HG03432 (cell line): ENCODE data around the gene SLC5A10.

Experiments used
- ATAC-seq: cut with Tn5 transposase; IDR thresholded peaks from one replicate; pipeline ENCODE4 v1.9.1; 2021; ENCODE audit warnings: mild to moderate bottlenecking, moderate library complexity; ENCODE audit not compliant: unreplicated experiment

SLC5A10 gene

DNA sequence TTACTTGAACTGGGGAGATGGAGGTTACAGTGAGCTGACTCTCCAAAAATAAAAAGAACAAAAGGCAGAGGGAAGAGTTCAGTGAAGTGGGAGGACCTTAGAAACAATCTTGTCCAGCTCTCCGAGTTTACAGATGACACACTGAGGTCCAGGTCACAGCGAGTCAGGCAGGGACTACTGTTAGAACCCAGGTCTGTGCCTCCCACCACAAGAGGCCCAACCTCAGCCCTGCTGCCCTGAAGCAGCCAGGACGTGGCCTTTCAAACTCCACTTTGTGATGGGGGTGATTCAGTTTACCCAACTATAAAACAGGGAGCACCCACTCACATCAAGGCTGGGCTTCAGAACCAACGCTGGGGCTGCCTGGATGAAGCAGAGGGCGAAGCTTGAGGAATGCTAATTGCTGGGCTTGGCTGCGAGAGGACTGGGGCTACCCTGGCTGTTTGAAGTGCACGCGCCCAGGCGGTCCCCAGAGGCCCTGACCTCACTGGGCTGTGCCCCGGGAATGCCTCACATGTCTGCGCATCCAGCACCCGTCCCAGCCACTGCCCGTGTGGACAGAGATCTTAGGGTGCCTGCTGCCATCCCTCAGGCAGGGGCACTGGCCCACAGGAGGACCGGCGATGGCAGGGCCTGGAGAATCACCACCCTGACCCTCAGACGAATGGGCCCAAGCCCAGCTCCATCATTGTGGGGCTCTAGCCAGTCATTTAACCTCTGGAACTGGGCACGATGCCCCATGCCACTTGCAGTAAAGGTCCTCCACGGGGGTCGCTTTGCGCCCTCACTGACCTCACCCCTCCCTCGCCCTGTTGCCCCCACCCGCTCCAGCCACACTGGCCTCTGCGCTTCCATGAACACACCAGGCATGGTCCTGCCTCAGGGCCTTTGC lies 11.4 kb downstream of the SLC5A10 start:
- no peak for ATAC-seq

DNA sequence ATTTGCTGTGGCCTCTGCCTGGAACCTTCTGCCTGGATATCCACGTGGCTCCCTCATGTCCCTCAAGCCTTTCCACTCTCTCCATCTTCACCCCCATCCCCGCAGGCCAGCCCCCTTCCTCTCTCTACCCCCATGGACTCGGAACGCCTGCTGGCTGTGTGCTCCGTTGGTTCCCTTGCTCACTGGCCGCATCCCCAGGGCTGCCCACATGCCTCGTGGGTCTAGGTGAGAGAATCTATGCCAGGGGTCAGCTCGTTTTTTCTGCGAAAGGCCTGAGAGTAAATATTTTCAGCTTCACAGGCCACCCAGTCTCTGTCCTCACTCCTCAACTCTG lies 12.0 kb downstream of the SLC5A10 start:
- ATAC-seq = no peak

DNA sequence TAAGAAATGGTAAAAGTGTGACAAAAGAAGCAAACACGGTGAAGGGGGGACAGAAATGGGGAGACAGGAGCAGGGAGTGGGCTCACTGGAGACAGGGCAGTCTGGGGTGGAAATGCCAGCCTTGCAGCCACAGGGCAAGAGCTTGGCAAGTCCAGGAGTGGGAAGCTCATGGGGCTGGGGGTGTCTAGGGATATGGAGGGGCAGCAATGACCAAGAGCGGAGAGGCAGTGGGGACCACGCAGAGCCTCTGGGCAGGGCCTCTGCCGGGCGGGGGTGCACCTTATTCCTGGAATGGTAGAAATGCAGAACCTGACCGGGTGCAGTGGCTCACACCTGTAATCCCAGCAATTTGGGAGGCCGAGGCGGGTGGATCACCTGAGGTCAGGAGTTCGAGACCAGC lies 12.6 kb downstream of the SLC5A10 start:
- ATAC-seq = no peak

DNA sequence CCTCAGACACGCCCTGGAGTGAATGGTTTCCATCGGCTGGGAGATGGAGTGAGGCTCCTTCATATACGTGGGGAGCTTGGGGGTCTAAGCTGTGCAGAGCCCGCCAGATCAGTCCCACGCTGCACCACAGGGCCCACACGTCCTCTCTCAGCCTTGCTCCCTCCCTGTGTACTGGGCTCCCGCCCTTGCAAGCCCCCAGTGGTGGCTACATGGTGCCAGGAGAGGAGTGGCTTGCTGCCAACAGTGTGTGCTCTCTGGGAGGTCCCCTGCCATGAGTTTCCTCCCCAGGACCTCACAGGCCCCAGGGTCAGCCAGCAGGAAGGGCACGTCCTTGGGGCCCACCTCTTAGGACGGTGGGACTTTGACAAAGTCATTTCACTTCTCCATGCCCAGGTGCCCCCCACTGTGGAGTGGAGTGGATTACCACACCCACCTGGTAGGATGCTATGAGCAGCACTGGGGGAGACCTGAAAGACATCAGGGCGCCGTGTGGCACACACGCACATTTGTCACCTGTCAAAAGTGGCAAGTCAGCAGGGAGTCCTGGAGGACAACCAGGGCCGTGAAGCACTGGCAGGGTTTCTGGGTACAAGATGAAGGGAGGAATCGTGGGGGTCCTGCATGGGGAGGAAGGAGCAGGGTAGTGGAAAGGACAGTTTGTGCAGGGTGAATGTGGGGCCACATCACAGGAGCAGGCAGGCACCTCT lies 13.7 kb downstream of the SLC5A10 start:
- no peak for ATAC-seq

DNA sequence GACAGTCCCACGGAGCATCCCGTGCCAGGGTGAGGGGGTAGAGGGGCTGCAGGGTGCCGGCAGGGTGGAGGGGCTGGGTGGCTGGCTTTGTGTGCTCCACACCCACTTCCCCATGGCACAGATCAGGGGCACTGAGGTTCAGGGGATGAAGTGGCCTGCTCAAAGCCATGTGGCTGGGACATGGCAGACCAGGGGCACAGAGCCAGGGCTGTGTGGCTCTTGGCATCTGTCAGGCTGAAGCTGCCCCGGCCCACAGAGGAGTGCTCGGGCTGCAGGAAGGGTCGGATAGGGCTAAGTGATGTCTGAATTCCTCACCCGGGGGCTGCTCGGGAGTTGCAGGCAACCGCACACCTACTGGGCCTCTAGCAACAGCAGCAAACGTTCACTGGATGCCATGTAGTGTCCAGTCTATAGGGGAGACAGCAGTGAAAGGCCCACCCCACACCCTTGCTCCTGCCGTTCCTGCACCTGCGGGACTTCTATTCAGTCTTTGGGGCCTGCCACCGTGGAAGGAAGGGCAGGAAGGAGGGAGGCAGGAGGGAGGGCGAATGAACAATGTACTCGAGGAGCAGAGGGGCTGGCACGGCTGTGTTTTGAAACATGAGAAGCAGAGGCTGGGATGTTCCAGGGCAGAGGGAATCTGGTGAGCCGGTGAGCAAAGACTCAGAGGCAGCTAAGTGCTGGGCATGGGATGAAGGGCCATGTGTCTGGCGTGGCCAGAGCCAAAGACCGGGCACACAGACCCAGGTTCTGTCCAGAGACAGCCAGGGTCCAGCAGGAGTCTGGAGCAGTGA lies 15.1 kb downstream of the SLC5A10 start:
- ATAC-seq = no peak

DNA sequence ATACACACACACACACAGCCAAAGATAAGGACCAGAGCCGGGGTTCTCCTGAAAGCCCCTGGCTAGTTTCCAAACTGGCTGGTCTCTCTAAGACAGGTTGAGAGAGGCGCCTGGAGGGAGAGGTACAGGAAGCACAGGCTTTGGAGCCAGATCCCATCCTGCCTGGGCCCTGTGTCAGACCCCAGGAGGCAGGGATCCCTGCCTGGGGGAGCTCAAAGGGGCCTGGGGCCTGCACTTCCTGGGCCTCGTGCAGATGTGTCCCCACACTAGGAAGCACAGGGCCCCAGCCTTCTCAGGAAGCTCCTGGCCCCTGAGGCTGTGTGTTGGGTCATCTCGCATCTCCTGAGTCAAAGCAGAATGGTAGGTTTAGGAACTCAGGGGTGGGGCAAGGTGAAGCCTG lies 16.0 kb downstream of the SLC5A10 start:
- no peak for ATAC-seq

DNA sequence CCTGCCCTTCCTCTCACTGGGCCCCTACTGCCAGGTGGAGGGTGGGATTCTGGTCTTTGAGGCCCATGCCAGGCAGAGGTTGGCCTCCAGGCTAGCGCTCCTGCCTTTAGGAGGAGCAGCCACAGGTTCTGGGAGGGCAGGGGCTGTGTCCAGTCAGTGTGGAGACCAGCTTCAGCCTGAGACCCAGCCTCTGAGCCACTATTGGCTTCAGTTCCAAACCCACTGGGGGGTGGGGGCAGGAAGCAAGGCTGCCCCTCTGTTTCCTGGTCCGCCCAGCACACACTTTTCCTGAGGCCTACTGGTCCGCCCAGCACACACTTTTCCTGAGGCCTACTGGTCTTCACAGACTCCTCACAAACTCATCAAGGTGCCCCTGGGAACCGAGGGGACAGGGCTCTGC lies 16.4 kb downstream of the SLC5A10 start:
- ATAC-seq = no peak

DNA sequence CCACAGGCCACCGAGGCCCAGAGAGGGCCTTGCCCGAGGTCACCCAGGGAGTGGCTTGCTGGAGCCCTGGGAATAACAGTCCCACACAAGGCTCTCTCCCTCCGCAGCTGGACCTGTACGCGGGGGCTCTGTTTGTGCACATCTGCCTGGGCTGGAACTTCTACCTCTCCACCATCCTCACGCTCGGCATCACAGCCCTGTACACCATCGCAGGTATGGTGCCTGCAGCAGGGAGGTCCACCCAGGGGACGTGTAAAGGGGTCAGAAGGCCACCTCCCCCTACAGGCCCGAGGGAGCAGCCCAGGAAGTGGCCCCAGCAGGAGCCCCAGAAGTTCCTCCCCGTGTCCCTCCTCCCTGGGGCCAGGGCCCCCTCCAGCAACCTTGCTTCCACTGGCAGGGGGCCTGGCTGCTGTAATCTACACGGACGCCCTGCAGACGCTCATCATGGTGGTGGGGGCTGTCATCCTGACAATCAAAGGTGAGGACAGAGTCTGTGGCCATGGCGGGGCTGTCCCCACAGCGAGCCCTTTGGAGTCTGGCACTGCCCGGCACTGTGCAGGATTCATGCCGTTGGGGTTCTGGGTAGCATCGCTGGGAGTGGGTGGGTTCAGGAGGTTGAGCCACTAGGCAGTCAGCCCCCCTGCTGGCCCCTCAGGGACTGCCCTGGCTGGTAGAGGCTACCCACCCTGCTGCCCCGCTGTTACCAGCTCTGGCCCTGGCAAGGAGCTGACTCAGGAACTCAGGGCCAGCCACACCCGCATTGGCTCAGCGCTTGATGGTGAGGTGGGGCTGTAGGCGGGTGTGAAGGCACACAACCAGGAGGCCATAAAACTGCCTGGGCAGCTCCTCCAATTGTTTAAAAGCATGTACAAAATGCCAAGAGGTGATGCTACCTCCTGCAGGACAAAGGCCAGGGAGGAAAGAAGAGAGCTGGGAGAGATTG lies 17.3 kb downstream of the SLC5A10 start:
- no peak for ATAC-seq

DNA sequence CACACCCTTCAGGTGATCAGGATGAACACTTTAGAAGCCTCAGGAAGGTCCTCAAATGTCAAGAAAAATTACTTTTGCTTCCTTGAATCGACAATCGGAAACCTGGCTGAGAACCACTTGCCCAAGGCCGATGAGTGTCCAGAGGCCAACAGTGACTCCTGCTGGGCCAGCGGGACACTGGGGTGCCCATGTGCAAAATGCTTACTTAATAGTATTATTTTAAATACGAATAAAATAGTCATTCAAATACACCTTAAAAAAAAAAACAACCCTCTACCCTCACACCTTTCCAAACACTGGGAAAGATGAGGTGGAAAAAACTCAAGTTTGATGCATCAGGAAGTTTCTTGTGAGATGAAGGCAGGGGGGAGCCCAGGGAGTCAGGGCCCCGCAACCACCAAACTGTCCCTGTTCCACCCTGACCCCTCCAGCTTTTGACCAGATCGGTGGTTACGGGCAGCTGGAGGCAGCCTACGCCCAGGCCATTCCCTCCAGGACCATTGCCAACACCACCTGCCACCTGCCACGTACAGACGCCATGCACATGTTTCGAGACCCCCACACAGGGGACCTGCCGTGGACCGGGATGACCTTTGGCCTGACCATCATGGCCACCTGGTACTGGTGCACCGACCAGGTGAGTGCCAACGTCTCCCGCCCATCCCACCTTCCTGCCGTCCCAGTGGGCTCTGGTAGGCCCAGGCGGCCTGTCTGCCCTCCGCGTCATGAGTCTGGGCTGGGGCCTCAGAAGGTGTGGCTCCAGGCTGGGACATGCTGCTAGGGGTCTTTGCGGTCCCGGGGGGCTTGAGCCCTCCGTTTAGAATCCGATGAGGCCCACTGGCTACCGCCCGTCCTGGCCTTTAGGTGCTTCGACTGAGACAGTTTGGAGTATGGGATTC lies 18.9 kb downstream of the SLC5A10 start:
- ATAC-seq = no peak

DNA sequence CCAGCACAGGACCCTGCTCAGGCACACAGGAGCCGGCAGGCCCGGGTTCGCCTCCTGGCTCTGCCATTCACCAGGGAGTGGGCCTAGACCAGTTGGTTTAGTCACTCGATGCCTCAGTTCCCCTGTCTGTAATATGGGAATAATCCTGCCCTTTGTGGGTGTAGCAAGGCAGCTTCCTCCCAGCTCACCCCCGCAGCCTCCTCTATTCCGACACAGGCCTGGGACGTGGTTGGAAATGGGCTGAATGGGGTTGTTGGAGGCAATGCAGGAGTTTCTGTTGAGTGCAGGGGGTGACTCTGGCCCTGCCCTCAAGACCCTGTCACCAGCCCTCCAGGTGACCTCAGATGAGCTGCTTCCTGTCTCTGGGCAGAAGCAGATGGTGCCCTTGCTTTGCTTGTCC lies 19.8 kb downstream of the SLC5A10 start:
- ATAC-seq = no peak

DNA sequence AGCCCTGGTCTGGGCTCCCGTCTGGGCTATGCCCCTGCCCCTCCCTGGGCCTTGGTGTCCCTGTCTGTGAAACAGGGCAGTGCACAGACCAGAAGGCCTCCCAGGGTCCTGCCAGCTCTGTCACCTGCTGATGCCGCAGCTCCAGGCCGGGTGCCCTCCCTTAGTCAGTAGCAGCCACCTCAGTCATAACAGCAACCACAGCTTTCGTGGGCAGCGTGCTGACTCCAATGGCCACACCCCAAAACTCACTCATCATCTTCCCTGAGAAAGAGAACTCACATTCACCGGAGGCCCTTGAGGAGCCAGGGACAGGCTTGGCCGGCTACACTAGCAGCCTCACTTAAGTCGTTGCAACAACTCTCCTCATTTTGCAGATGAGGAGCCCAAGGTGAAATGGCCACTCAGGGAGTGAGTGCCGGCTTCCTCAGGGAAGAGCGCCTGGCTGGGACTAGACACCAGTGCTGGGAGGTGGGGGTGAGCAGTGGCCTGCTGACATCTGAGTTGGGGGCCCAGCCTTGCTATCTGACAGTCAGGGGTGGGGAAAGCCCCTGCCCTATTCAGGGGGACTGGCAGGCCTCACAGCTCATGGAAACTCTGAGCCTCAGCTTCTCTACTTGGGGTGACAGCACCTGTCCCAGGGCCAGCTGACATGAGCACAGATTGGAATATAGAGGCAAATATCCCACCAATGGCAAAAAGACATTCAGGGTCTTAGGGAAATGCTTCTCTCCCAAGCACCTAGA lies 22.6 kb downstream of the SLC5A10 start:
- no peak for ATAC-seq

DNA sequence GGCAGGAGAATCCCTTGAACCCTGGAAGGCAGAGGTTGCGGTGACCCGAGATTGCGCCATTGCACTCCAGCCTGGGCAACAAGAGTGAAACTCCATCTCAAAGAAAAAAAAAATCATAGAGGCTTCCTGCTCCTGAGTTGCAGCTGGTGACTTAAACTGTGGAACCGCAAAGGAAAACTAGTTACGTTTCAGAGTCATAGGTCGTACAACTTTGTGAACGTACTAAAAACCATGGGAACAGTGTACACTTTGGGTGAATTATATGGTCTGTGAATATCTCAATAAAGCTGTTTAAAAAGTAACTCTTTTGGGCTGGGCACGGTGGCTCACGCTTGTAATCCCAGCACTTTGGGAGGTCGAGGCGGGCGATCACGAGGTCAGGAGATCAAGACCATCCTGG lies 23.6 kb downstream of the SLC5A10 start:
- ATAC-seq = no peak

DNA sequence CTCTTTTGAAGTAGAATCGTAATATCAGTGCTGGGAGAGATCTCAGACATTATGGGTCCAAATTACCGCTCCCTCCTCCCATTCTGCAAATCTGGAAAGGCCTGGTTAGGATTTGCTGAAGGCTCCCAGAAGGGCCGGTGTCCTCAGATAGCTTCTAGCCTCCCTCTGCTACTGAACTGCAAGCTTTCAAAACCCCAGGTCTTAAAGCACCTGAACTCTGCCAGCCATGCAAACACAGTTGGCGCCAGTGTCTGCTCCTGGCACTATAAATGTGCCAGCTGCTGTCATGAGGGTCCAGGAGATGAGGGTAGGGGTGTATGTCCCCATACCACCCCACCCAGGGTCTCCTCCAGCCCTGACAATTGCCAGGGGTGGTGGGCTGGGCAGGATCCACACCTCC lies 24.2 kb downstream of the SLC5A10 start:
- no peak for ATAC-seq

DNA sequence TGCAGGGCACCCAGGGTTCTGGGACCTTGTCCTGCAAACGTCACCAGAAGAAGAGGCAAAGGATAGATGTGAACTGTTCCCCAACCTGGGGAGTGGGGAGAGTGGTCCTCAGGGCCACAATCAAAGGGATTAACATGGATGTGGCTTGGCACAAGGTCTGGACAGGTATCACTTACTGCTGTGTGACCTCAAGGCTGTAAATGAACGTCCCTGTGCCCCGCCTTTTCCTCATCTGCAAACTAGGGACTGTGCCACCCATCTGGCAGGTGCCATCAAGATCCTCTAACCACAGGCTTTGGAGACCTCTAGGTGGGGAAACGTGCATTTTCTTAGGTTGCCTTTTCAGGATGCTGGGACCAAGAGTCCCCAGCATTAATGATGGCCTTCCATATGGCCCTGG lies 25.1 kb downstream of the SLC5A10 start:
- no peak for ATAC-seq

DNA sequence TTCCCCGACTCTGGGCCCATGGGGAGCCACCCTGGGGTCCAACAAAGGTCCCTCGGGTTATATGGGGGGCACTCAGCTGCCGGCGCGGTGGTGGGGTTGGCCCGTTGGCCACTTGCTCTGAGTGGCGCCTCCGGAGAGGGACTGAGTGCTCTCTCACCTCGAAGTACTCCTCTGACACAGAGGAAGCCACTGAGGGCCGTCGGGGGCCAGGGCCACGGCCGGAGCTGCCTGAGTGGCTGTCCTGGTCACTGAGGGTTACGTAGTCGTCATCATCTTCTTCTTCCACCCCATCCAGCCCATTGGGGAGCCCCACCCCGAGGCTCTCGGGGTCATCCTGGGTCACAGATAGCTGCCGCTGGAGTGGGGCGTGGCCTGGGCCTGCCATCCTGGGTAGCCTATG lies 25.7 kb downstream of the SLC5A10 start:
- ATAC-seq = no peak

DNA sequence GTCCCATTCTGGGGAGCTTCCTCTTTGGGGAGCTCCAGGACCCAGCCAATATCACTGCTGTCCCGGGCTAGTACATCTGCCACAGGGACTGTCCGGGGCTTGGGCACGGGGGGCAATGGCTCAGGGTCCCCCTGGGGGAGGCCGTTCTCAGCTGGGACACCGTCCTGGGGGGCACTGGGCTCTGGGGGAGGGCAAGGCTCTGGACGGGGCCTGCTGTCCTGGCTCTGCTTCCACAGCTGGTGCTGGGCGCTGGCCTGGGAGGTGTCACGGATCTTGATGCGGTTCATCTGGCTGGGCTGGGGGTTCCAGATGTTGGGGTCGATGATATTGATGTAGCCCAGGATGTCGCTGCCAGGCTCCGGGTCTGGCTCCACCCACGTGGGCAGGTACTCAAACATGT lies 26.1 kb downstream of the SLC5A10 start:
- ATAC-seq = no peak

DNA sequence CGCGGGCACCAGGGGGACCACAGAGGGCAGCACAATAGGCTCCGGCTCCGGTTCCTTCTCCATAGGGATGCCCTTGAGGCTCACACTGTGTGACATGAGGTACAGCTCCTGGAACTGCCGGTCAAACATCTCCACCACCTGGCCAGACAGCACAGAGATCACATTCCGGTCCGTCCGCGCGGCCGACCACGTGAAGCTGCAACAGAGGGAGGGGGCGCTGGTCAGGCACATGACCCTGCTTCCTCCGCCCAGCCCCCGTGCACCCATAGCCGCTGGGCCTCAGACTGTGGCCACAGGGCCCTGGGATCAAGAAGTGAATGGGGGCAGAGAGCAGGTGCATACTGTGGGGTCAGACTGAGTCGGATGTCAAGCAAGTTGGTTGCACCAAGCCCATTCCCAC lies 26.7 kb downstream of the SLC5A10 start:
- no peak for ATAC-seq

DNA sequence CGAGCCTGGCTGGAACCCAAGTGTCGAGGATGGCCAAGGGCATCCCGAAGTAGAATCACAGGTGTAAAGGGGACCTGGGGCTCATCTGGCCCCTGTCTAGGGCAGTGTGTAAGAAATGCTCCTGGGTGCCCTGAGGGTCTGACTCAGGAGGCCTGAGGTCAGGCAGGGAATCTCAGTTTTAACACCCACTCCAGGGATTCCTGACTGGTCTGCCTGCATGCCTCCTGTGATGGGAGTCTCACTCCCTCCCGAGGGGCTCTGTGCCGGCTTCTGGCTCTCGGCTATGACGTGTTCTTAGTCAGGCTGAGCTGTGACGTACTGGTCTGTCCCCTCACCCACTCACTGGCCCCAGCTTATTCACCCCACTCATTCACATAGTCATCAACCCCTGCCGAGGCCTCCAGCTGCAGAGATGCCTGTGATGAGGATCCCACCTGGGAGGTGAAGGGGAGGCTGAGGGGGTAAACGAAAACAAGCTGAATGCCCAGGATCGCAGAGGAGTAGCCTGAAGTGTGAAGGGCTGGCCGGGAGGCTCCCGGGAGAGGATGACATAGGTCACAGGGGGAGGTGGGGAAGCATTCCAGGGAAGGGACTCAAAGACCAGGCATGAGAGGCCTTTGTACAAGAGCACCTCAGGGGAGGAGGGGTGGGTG lies 28.8 kb downstream of the SLC5A10 start:
- no peak for ATAC-seq

DNA sequence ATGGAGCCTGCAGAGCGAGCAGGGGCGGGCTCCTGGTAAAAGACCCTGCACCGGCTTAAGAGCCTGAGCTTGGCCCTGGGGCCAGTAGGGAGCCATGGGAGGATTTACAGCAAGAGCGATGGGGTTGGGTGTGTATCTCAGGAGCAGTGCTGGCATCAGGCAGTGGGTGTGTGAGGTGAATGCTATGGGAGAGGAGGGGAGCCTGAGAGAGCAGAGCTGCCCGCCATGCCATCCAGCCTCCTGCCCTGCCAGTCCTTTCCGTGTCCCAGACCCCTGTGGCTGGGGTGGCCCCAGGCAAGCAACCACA lies 29.3 kb downstream of the SLC5A10 start:
- ATAC-seq = no peak
